Type B pancreatic cell (in vitro differentiated cells): Measurements from ENCODE around the gene ELF5. TPM values are rescaled to one million over a fixed set of nuclear protein-coding genes. Genes with fewer than 3 reads are reported as not detected.
A peak's percentile ranks its signal among the peaks of the same experiment; 100 is the strongest.

ENCODE experiments used
- DNase-seq: peaks from one replicate; pipeline ENCODE4 v3.0.0; 2021; ENCODE audit warnings: mixed read lengths; ENCODE audit not compliant: unreplicated experiment; ENCODE audit errors: extremely low spot score
- H3K27ac Mint-ChIP-seq: 2 replicates; pipeline ENCODE4 v1.8.0; 2021; ENCODE audit warnings: mild to moderate bottlenecking, mixed read lengths
- H3K27me3 Mint-ChIP-seq: 2 replicates; pipeline ENCODE4 v1.8.0; 2021; ENCODE audit warnings: mixed read lengths
- H3K36me3 Mint-ChIP-seq: 2 replicates; pipeline ENCODE4 v1.8.0; 2021; ENCODE audit warnings: mixed read lengths
- H3K4me1 Mint-ChIP-seq: one replicate; pipeline ENCODE4 v1.8.0; 2021; ENCODE audit warnings: mixed read lengths; ENCODE audit not compliant: unreplicated experiment
- H3K4me3 Mint-ChIP-seq: 2 replicates; pipeline ENCODE4 v1.8.0; 2021; ENCODE audit warnings: mild to moderate bottlenecking, mixed read lengths
- H3K9me3 Mint-ChIP-seq: 2 replicates; pipeline ENCODE4 v1.8.0; 2021; ENCODE audit warnings: mixed read lengths
- total RNA-seq: library from RNA; stranded (reverse); gene quantifications from 2 replicates; pipeline ENCODE4 v1.2.1, GENCODE V29; 2021; ENCODE audit warnings: low replicate concordance
- TF ChIP-seq, protein P1 (sequence below): fragments of 200-600 bp; sonication (generic); conservative IDR thresholded peaks from 2 replicates; pipeline ENCODE4 v1.5.0; 2021; ENCODE audit warnings: antibody characterized with exemption, mild to moderate bottlenecking

The ELF5 gene
- total RNA-seq, 1 donor from 2014 or later = 19.3 TPM

DNA sequence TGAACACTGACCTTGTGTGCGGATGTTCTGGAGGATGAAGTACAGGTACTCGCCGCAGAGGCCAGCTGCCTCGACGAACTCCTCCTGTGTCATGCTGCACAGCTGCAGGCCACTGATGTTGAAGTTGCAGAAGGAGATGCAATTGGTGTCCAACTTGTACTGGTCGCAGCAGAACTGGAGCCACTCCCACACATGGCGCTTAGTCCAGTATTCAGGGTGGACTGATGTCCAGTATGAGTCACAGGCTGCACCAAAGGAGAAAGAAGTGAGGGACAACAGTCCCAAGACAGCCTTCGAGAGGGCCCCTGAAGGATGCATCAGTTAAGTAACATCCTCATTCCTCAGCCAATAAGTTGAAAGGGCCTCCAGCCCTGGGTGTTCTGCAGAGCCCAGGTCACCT lies 20.1 kb downstream of the ELF5 start:
- H3K27me3 Mint-ChIP-seq = peaks cover 9% of the 10 kb centered on the region
- TF ChIP-seq, protein P1, sequence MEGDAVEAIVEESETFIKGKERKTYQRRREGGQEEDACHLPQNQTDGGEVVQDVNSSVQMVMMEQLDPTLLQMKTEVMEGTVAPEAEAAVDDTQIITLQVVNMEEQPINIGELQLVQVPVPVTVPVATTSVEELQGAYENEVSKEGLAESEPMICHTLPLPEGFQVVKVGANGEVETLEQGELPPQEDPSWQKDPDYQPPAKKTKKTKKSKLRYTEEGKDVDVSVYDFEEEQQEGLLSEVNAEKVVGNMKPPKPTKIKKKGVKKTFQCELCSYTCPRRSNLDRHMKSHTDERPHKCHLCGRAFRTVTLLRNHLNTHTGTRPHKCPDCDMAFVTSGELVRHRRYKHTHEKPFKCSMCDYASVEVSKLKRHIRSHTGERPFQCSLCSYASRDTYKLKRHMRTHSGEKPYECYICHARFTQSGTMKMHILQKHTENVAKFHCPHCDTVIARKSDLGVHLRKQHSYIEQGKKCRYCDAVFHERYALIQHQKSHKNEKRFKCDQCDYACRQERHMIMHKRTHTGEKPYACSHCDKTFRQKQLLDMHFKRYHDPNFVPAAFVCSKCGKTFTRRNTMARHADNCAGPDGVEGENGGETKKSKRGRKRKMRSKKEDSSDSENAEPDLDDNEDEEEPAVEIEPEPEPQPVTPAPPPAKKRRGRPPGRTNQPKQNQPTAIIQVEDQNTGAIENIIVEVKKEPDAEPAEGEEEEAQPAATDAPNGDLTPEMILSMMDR = no peak
- no peak overlapping the region for H3K4me3 Mint-ChIP-seq
- H3K9me3 Mint-ChIP-seq = no peaks in the 10 kb centered on the region
- H3K27ac Mint-ChIP-seq = no peak overlapping the region
- peaks cover 5% of the 10 kb centered on the region for H3K36me3 Mint-ChIP-seq
- DNase-seq = no peak
- peaks cover 9% of the 10 kb centered on the region for H3K4me1 Mint-ChIP-seq

DNA sequence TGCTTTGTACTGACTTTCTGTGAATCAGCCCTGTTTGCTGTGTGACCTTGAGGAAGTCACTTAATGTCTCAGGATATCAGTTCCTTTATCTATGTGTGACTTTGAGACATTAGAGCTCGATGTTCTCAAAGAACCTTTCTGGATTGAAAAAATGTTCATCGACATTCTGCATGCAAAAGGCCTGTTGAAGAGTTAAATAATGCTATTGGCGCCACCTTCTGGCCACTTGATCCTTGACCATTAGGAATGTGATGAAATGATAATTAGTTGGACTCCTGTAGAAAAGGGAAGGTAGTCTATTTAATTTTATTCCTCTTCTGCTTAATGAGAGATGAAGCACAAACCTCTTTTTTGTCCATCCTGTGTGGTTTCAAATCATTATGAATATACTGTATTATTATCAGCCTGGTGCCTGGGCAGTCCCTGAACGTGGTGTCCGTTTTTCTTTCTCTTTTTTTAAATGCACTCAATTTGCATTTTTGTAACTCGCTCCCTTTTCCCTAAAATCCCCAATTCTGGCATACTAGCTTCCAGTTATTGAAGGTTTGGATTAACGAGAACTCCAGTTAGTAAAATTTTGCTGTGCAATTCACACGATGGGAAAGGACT lies 20.7 kb downstream of the ELF5 start:
- H3K36me3 Mint-ChIP-seq = peaks cover 5% of the 10 kb centered on the region
- no peak overlapping the region for H3K27ac Mint-ChIP-seq
- DNase-seq = no peak
- peaks cover 4% of the 10 kb centered on the region for H3K4me1 Mint-ChIP-seq
- no peaks in the 10 kb centered on the region for H3K9me3 Mint-ChIP-seq
- H3K27me3 Mint-ChIP-seq = peaks cover 9% of the 10 kb centered on the region
- TF ChIP-seq, protein P1 = peak; percentile 86
- H3K4me3 Mint-ChIP-seq = no peak overlapping the region

DNA sequence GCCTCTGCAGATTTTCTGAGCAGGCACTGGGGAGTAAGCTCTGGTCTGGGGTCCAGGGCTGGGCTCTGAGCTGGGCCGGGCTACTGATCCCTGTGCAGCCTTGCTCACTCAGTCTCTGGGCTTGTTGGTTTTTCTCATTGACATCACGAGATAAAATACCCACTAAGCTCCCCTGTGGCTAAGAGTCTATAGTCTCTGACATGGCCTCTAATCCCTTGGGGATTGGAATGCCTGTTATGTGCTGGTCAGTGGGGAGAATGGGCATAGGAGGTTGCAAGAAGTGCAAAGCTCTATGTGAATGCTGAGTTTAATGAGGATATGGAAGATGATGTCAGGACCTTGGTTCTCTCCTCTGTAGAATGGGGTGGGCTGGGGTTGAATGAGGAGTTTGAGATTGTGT lies 23.3 kb downstream of the ELF5 start:
- Mint-ChIP-seq H3K27me3 (peaks cover 9% of the 10 kb centered on the region), H3K9me3 (no peaks in the 10 kb centered on the region), H3K4me1 (peaks cover 4% of the 10 kb centered on the region), H3K36me3 (no peaks in the 10 kb centered on the region), H3K4me3 (no peak overlapping the region), H3K27ac (no peak overlapping the region)
- no peak for DNase-seq
- TF ChIP-seq, protein P1 = no peak

DNA sequence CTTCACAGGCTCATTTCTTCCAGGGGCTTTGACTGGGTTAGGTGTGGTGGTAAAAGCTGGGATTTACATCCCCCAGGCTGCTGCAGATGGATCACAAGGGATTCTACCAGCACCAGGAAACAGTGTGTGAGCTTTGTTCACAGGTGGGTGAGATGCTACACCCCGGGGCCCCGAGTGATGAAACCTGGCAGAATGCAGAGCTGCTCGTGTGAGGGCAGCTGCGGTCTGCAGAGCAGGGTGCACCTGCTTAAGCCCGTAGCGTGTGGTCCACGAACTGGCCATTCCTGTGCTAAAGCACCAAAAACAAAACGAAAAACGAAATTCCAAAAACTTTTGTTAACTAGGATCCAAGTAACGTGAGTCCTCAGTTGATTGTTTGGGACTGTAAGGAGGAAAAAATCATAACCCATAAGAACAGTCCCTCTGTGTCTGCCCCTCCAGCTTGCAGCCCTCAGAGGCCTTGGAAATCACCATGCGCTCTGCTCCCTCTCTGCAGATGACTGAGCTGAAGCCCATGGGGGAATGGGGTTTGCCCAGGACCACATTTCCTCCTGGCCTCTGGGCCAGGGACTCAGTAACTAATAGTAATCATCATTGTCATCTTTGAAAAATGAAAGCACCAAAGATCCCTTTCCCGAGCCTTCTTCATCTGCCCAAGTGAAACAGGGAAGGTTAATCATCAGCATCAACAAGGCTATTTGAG lies 24.6 kb downstream of the ELF5 start:
- no peaks in the 10 kb centered on the region for H3K36me3 Mint-ChIP-seq
- no peaks in the 10 kb centered on the region for H3K27me3 Mint-ChIP-seq

DNA sequence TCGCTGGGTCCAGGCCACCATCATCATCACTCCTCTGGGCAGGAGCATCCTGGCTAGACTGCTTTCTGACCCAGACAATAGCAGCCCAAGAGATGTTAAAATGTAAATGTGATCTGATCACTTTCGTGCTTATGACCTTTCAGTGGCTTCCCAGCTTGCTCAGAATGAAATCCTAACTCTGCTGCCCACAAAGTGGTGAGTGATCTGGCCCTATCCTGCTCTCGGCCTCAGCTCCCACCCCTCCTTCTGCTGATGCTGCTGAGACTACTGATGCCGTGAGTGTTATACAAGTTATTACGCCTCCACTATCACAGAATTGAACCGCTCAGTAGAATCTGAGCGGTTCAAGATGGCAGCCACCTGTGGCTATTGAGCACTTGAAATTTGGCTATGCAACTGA lies 26.2 kb downstream of the ELF5 start:
- TF ChIP-seq, protein P1 = no peak
- Mint-ChIP-seq H3K4me1 (no peaks in the 10 kb centered on the region), H3K27ac (no peak overlapping the region), H3K36me3 (no peaks in the 10 kb centered on the region), H3K9me3 (no peaks in the 10 kb centered on the region), H3K4me3 (no peak overlapping the region), H3K27me3 (no peaks in the 10 kb centered on the region)
- no peak for DNase-seq

More for the DNA sequence above, 24.6 kb downstream of the ELF5 start:
- Mint-ChIP-seq H3K4me3 (no peak overlapping the region), H3K4me1 (peaks cover 4% of the 10 kb centered on the region), H3K27ac (no peak overlapping the region), H3K9me3 (no peaks in the 10 kb centered on the region)
- TF ChIP-seq, protein P1 = no peak
- DNase-seq = no peak
